Upper lobe of left lung (tissue), 6 donors: ENCODE results near the gene PRDM16. TPM values are rescaled to one million over a fixed set of nuclear protein-coding genes. Genes with fewer than 3 reads are reported as not detected.
A peak's percentile ranks its signal among the peaks of the same experiment; 100 is the strongest.

Source experiments
- ATAC-seq, 2 donors: fragments of 200-7000 bp; cut with Tn5 transposase; one replicate each; pipeline ENCODE4 v1.9.1; 2022; ENCODE audit warnings: mild to moderate bottlenecking in 2 of 2, moderate library complexity in 2 of 2; ENCODE audit not compliant: low FRiP score in 2 of 2
- DNase-seq, 2 donors: peaks; one replicate each; pipeline ENCODE4 v3.0.0-alpha.2; 2019 to 2020
- H3K27ac ChIP-seq, 4 donors: fragments of 200-600 bp; sonication (generic); one replicate each; pipeline ENCODE4 v1.5.1; 2016 to 2019
- H3K27me3 ChIP-seq, 4 donors: fragments of 200-600 bp; sonication (generic); one replicate each; pipeline ENCODE4 v1.5.1; 2017 to 2019
- H3K36me3 ChIP-seq, 4 donors: fragments of 200-600 bp; sonication (generic); one replicate each; pipeline ENCODE4 v1.5.1; 2016 to 2019
- H3K4me1 ChIP-seq, 4 donors: fragments of 200-600 bp; sonication (generic); one replicate each; pipeline ENCODE4 v1.5.1; 2018 to 2019
- H3K4me3 ChIP-seq, 4 donors: fragments of 200-600 bp; sonication (generic); one replicate each; pipeline ENCODE4 v1.5.1; 2017 to 2019; ENCODE audit warnings: mild to moderate bottlenecking in 2 of 4, moderate library complexity in 1 of 4
- H3K9me3 ChIP-seq, 4 donors: fragments of 200-600 bp; sonication (generic); one replicate each; pipeline ENCODE4 v1.5.1; 2018 to 2019
- EP300 ChIP-seq, 4 donors: sonication (generic); formaldehyde crosslinking; IDR thresholded peaks; one replicate each; pipeline ENCODE4 v1.5.1; 2017; ENCODE audit warnings: antibody characterized with exemption in 4 of 4, control low read depth in 2 of 4
- POLR2A ChIP-seq, 4 donors: fragments of 450-650 bp; IDR thresholded peaks; one replicate each; pipeline ENCODE4 v1.5.1; 2016 to 2017; ENCODE audit warnings: antibody characterized with exemption in 4 of 4, mild to moderate bottlenecking in 2 of 4
- POLR2AphosphoS5 ChIP-seq, 2 donors: sonication (generic); formaldehyde crosslinking; IDR thresholded peaks; one replicate each; pipeline ENCODE4 v1.5.1; 2017; ENCODE audit warnings: antibody characterized with exemption in 2 of 2
- WGBS, 2 donors: methylation state at CpG; one replicate each; pipeline ENCODE4 v1.1.5; 2017 to 2018; 5-methylcytosine and 5-hydroxymethylcytosine counted together
- total RNA-seq, 6 donors: library from RNA; depleted of rRNA in 4 of 6; stranded (reverse); fragments of >200 nt in 4 of 6; gene quantifications; one replicate each; pipeline versions ENCODE4 v1.1.0 to v1.2.1, GENCODE V29; 2016 to 2021
- TF ChIP-seq, protein P1 (sequence below), 6 experiments: fragments of 450-650 bp in 4 of 6; fragments of 200-600 bp in 2 of 6; sonication (generic) in 2 of 6; IDR thresholded peaks; one replicate each; pipeline ENCODE4 v1.5.1; 2016 to 2019; ENCODE audit warnings: antibody characterized with exemption in 6 of 6
- donor health status: DM: no; HTN: no; CAD: no; lungs with moderate emphysema.
- donor health status: DM: no; HTN: yes; CAD: no; lungs with severe emphysema.

Gene PRDM16
- total RNA-seq, 6 donors from 2014 or later: 12.3 to 54.5 (median 21.2) TPM

DNA sequence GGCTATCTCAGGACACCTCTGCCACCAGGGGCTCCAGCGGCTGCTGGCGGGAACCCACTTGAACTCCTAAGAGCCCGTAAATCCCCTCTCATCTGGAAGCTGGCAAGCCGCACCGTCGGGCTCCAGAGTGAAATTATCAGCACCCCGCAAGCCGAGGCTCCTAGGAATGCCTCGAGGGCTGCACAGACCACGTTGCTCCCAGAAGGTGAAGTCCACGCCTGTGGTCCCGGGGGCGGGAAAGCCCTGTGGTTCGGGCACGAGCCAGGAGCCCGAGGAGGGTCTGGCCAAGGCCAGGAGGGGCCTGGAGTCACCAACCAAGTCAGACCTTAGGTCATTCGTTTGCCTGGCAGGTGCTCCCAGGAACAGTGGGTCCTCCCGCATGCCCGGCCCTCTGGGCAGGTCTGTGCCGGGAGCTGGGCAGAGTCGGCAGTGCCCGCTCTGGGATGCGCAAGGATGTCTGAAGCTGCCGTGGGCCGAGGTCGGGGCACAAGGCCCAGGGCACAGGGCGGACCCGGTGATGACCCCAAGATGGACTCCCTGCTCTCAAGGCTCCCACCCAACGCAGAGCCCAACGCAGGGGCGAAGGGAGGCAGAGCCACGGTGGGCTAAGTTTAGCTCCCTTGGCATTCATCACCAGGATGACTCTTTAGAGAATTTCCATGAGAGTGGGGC is 38.9 kb upstream of the PRDM16 start:
- WGBS, 2 donors: 84 to 87% methylated on average over 11 to 28 of the region's 32 CpGs
- Histone ChIP-seq H3K9me3 (no peaks in the 10 kb centered on the region), H3K36me3 (no peaks in the 10 kb centered on the region), H3K27me3 (peaks cover 0 to 10% (median 0%) of the 10 kb centered on the region in 4 donors), H3K4me3 (no peak overlapping the region), H3K27ac (no peak overlapping the region), H3K4me1 (no peaks in the 10 kb centered on the region)
- DNase-seq (peak in 1 of 2 donors; percentile 77), ATAC-seq (no peak)
- TF ChIP-seq, protein P1, sequence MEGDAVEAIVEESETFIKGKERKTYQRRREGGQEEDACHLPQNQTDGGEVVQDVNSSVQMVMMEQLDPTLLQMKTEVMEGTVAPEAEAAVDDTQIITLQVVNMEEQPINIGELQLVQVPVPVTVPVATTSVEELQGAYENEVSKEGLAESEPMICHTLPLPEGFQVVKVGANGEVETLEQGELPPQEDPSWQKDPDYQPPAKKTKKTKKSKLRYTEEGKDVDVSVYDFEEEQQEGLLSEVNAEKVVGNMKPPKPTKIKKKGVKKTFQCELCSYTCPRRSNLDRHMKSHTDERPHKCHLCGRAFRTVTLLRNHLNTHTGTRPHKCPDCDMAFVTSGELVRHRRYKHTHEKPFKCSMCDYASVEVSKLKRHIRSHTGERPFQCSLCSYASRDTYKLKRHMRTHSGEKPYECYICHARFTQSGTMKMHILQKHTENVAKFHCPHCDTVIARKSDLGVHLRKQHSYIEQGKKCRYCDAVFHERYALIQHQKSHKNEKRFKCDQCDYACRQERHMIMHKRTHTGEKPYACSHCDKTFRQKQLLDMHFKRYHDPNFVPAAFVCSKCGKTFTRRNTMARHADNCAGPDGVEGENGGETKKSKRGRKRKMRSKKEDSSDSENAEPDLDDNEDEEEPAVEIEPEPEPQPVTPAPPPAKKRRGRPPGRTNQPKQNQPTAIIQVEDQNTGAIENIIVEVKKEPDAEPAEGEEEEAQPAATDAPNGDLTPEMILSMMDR (IDR thresholded peaks at IDR 0.05): no peak
- no peak for TF ChIP-seq POLR2A (IDR thresholded peaks at IDR 0.05)
- TF ChIP-seq EP300 (IDR thresholded peaks at IDR 0.05): no peak
- TF ChIP-seq POLR2AphosphoS5 (IDR thresholded peaks at IDR 0.05): no peak

DNA sequence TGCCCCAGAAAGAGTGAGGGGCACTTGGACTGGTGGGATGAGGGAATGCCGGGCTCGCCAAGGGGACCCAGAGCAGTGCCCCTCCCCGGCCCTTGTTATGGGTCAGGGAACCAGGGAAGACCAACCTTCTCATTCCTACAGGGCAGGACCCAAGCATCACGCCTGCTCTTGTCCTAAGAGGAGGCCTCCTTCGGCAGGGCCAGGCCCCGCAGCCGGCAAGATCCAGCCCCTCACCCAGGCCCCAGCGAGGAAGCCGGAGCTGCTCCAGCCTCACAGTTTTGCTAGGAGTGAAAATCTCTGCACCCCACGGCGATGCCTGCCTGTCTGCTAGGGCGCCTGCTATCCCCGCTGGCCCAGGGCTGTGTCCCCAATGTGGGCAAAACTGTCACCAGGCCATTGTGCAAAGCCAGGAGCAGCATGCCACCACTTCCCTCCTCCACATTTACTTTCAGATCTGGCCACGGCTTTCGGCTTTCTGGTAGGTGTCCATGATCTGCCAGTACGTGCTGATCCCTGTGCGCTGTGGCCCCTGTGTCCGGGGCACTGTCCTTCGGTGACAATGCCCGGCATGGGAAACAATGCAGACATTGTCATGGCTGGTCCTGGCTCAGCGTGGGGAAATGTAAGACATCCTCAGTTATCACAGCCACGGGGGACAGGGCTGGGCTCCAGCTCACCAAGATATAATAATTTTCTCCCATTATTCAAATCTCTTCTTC is 38.2 kb upstream of the PRDM16 start:
- Histone ChIP-seq H3K27ac (no peak overlapping the region), H3K36me3 (no peaks in the 10 kb centered on the region), H3K4me3 (no peak overlapping the region), H3K9me3 (no peaks in the 10 kb centered on the region), H3K27me3 (peaks cover 0 to 10% (median 0%) of the 10 kb centered on the region in 4 donors), H3K4me1 (no peaks in the 10 kb centered on the region)
- DNase-seq (peak in 1 of 2 donors; percentile 61), ATAC-seq (no peak)
- WGBS, 2 donors: 89 to 100% methylated on average over 4 to 22 of the region's 22 CpGs
- TF ChIP-seq, protein P1 (IDR thresholded peaks at IDR 0.05): no peak
- no peak for TF ChIP-seq POLR2AphosphoS5 (IDR thresholded peaks at IDR 0.05)
- TF ChIP-seq POLR2A (IDR thresholded peaks at IDR 0.05): no peak
- TF ChIP-seq EP300 (IDR thresholded peaks at IDR 0.05): no peak

- Histone ChIP-seq H3K27ac (no peak overlapping the region), H3K36me3 (no peaks in the 10 kb centered on the region), H3K4me3 (no peak overlapping the region), H3K4me1 (no peaks in the 10 kb centered on the region), H3K27me3 (peaks cover 0 to 10% (median 0%) of the 10 kb centered on the region in 4 donors), H3K9me3 (no peaks in the 10 kb centered on the region)
- DNase-seq (peak; percentile 15 to 78), ATAC-seq (peak in 1 of 2 donors; percentile 51)
- 79 to 83% methylated on average over 18 to 35 of the region's 35 CpGs for WGBS, 2 donors
- no peak for TF ChIP-seq POLR2AphosphoS5 (IDR thresholded peaks at IDR 0.05)
- TF ChIP-seq, protein P1 (IDR thresholded peaks at IDR 0.05): no peak
- TF ChIP-seq POLR2A (IDR thresholded peaks at IDR 0.05): no peak
These were observed 37.4 kb upstream of the PRDM16 start for GRCh38 chr1:3031401-3032221.

DNA sequence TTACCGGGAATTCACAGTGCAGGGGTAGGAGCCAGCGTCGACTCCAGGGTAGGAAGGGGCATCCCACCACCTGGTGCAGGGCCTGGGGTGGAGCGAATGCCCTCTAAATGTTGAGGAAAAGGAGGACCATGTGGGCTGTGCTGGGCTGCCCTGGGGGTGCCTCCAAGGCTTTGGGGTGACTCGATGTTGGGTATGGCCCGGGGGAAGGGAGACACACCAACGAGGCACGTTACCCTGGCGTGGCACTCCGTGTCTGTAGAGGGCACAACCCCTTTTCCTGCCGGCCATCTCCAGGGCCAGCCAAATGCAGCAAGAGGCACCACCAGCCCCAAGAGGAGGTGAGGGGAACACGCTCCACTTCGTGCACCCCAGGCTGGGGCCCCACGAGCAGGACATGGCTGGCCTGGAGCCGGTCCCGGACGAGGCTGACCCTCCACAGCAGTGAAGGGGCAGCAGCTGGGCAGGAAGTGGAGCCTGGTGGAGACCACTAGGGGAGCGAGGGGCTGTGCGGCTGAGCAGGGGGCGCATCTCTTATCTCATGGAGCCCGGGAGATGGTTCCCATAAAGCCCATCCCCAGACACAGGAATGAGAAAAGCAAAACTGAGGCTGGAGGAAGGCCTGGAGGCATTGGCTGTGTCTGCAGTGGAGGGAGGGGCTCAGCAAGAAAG is 36.5 kb upstream of the PRDM16 start:
- H3K27me3 ChIP-seq: peaks cover 0 to 10% (median 0%) of the 10 kb centered on the region in 4 donors
- ATAC-seq (peak in 1 of 2 donors; percentile 2), DNase-seq (peak in 1 of 2 donors; percentile 70)
- no peaks in the 10 kb centered on the region for H3K9me3 ChIP-seq
- no peak overlapping the region for H3K27ac ChIP-seq
- TF ChIP-seq, protein P1 (IDR thresholded peaks at IDR 0.05): no peak
- TF ChIP-seq EP300 (IDR thresholded peaks at IDR 0.05) (no peak), POLR2A (IDR thresholded peaks at IDR 0.05) (no peak), POLR2AphosphoS5 (IDR thresholded peaks at IDR 0.05) (no peak)
- WGBS, 2 donors: 76 to 88% methylated on average over 16 to 21 of the region's 21 CpGs
- no peaks in the 10 kb centered on the region for H3K4me1 ChIP-seq
- no peak overlapping the region for H3K4me3 ChIP-seq
- no peaks in the 10 kb centered on the region for H3K36me3 ChIP-seq
